GM19193 (cell line): ENCODE measurements around the gene PRKCA.

Experiments used
- POLR2A ChIP-seq: IDR thresholded peaks from 4 replicates; pipeline ENCODE4 v1.6.1; 2011; ENCODE audit not compliant: insufficient read depth, insufficient read length; ENCODE audit errors: extremely low read depth

PRKCA gene

DNA sequence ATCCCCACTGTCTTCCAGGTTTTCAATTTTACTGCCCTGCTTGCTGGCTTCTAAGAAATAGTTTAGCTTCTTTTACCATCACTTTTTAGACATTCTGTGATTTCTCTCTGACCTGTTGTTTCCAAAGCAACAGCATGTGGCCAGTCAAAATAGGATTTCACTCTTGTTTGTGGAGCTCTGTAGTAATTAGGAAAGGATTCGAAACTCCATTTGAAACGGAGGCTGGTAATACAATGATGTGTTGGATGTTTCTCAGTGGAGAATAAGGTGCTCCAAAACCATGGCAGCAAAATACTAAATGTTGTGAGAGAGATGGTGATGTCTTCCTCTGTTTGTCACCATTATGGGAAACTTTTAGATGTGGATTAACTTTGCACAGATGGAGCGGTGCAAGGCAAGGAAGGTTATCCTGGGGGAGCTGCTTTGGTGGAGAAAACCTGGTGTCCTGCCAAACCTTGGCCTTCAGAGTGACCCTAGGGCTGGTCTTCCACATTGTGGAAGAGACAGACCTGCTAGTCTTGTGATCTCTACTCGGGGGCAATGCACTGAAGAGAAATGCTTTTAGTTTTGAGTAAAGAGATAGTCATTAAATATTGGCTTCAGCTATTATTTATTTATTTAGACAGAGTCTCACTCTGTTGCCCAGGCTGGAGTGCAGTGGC, 79.4 kb downstream of the PRKCA start:
- no peak for TF ChIP-seq POLR2A

DNA sequence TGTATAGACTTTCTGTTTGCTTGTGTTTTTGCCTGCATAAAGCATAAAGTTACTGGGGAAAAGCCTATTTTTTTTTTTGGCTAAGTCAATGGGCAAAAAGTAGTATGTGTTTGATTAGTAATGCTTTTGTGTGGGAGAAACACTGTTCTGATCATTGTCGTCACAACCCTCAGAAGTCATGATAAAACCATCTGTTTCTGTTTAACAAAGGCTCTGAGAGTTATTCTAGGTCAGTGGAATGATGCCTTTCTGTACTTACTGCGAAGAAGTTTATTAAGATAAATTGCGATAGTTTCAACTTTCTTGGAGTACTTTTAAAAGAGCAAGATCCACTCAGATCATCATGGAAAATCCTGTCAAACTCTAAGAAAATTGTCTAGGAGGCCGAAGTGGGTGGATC, 80.9 kb downstream of the PRKCA start:
- no peak for TF ChIP-seq POLR2A

DNA sequence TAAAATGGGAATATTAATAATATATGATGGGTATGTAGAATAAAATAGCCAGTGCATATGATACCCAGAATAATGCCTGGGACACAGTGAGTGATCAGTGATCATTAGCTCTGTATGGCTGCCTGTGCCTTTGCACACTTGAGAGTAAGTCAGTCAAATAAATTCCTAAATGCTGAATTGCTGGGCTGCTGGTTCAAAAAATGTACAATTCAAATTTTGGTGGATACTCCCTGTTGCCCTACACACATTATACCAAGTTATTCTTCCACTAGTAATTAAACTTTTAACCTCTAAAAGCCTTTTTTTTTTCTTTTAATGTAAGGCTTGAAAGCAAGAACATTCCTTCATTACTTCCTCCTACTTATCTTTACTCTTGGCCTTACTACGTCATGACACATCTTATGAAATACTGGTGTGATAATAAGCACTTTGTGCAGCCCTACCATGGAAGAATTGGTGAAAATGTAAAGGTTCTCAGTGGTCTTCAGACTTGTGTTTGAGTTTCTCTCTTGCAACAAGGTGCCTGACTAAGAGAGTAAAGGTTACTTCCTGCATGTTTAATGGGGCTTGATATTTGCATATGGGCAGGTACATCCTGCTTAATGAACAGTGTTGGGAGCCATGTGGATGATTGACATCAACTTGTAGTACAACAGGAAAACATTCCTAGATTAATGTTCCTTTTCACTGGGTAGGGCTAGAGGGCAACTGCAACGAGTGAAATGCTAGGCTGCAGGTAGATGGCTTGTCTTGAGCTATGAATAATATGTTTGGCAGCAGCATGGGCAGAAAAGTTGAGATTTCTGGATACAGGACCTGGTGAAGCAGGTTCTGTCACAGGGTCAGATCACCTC, 84.3 kb downstream of the PRKCA start:
- TF ChIP-seq POLR2A = no peak

DNA sequence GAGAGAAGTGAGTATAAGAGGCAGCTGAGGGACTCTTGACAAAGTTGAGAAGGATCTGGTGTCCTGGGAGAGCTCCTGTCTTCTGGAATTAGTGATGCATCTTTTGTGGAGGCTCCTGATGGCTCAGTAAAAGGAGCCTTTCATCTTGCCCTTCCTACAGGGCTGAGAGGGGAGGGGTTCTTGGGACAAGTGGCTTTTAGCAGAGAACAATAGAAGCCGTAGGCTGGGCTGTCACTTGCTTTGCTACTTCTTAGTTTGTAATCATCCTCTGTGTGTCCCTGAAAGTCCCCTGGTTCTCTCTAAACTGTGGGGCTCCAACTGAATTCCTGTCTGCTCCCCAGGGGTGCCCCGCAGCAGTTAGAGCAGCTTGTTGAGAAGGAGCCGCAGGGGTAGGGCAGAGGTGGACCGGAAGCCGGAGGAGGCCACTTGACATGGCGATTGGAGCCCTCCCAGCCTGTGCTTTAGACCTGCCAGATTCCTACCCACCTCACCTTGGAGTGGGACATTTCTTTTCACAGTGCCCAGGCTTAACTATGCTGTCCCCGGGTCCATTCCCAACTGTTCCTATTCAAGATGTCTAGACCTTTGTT, 85.1 kb downstream of the PRKCA start:
- TF ChIP-seq POLR2A = no peak

DNA sequence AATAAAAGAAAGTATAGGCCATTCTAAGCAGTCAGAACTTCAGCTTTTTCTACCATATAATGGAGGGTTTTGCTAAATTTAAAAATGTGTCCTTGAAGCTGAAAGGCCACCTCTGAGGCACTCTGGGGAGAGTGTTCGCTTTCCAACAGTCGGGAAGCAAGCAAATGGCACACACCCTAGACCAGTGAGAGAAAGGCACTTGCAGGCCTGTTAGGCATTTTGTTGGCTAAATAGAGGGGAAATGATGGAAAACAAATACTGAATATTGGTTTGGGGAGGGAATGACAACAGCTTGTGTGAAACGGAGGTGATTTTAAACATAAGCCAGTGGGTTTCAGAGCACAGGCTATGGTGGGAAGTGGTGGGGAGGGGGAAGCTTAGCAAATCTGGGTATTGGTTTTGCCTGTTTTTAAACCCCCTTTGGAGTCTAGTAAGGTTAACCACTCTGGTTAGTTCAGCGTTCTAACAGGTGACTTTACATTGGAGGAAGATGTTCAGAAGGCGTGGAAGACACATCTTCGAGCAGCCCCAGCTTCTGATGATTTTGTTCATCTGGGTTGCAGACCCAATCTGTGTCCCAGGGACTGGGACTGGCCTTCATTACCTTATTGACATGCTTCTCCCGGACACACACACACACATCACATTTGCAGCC, 90.5 kb downstream of the PRKCA start:
- TF ChIP-seq POLR2A = no peak

DNA sequence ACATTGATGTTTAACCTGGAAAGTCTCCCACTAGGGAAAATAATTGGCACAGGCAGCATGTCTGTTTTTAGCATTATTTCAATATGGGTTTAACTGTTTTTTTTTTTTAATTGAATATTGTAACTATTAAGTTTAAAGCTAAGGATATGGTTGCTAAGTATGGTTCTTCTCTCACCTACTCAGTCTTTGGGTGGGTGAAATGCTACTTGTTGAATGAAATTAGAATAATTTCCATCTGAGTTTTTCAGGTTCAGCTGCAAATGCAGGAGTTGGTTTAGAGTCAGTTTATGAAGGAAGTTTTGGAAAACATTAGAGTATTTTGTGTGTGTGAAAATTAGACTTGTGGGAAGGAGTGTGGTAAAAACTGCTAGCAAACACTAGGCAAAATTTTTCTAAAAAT, 93.5 kb downstream of the PRKCA start:
- no peak for TF ChIP-seq POLR2A

DNA sequence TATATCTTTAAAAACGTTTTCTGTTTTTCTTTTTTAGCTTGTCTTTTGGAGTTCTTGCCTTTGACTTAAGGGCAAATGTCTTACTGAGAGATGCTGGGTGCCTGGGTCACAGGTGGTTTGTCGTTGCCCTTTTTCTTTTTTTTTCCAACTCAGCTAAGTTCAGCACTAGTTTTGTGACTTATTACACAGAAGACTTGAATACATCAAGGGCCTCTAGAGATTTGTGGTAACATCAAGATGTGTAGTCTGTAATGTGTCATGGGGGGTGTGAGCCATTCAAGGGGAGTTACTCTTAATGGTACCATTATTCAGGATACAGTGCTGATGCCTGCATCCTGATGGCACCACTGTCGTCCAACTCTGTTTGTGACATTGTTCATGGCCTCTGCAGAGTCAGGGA, 95.1 kb downstream of the PRKCA start:
- no peak for TF ChIP-seq POLR2A

DNA sequence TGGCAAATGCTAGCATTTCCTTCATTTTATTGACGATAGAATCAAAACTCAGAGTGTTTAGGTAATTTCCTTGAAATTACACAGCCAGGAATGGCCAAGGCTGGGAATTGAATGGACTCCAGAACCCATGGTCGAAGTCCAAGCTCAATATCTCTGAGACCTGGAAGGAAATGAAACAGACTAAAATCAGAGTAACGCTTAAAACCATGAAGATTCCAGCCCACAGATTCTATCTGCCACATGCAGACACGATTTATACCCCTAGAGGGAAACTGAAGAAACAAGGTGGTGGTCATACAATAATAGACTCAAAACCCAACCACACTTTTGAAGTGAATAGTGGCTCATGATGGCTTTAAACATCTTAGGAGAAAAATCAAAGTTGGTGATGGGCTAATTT, 95.6 kb downstream of the PRKCA start:
- TF ChIP-seq POLR2A = no peak

DNA sequence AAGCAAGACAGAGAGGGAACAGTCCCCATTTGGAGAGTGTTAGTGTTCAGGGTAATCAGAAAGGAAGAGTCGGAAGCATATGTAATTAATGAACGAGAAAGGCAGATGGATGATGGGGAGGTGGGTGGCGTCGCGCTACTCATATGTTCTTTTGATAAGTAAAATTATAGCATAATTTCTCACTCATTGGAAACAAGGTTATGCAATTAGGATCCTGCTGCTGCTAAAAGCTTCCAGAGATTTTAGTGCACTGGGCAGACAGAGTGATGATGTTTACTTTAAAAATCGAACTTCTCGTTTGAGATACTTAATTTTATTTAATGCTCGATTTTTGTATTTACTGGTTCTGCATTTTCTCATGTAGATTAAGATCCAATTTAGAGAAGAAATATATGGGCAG, 96.2 kb downstream of the PRKCA start:
- TF ChIP-seq POLR2A = no peak

DNA sequence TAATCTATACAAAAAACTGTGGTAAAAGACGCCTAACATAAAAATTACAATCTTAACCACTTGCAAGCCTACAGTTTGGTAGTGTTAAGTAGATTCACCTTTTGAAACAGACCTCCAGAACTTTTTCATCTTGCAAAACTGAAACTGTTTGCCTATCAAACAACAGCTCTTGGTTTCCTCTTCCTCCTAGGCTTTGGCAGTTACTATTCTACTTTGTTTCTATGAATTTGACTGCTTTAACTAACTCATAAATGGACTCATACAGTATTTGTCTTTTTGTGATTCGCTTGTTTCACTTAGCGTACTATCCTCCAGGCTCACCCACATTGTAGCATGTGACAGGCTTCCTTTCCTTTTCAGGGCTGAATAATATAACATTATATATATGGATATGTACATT, 97.0 kb downstream of the PRKCA start:
- TF ChIP-seq POLR2A = no peak

DNA sequence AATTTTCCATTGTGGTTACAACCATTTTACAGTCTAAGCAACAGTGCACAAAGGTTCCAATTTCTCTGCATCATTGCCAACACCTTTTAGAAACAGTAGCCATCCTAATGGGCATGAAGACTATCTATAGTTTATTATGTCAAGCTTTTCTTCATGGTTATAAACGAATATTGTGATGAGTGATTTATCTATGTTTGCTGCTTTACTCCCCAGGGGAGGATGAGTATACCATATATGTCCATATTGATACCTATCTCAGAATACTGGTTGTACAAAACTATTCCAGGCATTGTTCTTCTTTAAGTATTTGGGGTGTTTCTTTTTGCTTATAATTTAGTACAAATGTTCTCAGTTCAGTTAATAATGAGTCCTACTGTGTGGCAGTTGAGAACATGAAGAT, 98.3 kb downstream of the PRKCA start:
- no peak for TF ChIP-seq POLR2A

DNA sequence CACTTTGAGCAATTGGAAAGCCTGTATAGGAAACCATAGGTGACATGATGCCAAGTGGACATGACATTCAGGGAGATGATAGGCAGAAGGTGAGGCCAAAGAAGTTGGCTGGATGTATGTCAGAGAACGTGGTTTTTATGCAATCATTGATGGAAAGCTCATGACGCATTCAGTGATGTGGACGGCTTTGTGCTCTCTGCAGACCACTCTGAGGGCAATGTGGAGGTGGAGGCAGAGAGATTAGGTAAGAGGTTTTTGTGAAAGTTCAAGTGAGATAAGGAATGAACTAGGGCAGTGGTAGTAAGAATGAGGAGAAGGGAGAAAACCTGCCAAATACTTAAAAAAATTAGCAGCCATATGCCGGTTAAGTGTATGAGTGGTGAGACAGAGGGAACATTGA, 99.0 kb downstream of the PRKCA start:
- TF ChIP-seq POLR2A = no peak

DNA sequence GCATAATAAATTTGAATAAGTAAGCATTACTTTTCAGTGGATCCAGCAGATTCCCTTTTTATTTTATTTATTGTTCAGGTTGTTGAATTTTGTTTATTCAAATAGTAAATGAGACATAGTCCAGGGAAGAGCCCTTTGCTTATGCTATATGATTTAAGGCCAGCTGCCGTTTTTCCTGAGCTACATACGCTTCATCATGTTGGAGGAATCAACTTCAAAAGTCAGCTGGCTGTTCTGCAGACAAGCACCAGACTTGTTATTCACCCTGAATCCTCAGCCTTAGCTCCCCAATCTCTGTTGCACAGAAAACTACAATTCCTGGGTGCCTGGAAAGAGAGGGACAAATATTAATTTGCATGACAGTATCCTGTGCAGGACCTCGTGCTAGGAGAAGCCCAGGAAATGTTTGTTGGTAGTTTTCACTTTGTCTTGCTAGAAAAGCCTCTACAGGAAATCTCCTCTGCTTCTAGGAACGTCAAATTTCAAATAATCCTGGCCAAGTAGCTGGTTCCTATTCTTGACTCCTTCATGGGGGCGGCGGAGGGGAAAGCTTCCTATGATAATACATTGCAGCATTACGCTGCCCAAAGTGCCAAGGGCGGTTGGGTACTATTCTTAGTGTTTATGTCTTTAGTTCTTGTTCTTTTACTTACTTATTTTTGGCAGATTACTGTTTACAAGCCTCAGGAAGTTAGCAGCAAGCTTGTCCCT, 101.6 kb downstream of the PRKCA start:
- no peak for TF ChIP-seq POLR2A

DNA sequence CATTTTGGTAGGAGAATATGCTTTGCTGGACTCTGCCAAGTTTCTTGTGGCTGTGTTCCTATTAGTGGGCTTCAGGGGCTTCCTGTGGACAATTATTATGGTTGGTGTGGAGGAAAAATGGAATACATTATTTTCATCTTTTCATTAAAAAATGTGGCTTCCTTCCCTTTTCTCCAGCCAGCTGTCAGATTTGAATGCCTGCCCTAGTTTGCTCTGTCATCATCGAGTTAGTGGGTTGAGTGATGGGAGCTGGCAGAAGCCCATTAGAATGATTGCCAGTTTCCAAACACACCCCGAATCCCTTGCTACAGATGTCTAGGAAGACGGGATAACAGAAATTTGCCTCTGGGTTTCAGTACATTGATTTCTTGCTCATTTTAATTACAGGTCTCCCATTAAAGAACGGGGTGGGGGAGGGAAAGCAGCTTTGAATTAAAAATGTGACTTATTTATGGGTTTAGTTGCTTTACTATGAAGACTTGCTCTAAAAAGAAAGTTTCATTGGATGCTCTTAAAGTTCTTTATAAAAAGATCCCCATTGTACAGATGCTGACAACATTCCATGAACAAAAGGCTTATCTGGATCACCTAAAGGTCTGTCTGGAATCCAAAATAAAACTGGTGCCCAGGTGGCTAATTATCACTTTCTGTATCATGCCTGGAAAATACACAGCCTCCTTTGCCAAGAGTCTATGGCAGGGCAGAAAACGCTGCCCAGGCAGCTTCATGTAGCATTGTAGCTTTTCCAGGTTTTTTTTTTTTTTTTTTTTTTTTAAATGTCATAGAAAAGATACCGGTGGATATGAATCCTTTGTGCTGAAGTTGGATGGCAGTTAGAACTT, 103.6 kb downstream of the PRKCA start:
- no peak for TF ChIP-seq POLR2A

DNA sequence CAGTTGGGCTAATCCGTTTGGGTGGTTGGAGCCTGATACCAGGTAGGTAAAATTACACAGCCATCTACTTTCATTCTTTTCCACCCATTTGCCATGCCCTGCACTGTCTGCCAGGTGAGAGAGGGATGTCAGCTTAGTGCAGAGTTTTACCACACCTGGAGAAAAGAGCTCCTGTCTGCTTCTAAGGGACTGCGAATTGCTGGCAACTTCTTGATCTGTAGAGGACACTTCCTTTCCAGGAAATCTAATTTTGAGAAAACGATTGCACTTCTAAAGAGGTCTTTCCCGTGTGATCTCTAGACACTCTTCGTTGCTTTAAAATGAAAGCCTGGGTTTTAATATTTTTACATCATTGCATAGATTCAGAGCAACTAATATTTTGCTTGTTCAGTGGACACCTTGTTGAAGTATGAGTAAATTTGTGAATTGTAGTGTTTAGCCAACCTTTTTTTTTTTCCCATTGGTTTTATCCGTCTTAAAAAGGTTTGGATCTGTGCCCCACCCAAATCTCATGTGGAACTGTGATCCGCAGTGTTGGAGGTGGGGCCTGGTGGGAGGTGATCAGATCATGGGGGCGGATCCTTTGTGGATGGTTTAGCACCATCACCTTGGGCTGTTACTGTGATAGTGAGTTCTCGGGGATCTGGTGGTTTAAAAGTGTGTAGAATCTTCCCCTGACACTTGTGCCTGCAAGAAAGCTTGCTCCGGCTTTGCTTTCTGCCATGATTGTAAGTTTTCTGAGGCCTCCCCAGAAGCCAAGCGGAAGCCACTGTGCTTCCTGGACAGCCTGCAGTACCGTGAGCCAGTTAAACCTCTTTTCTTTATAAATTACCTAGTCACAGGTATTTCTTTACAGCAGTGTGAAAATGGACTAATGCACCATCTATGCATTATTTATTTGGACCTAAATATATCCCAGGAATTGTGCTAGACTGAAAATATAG, 104.6 kb downstream of the PRKCA start:
- TF ChIP-seq POLR2A = no peak
